ENCODE data around the gene RNF10. TPM values are rescaled to one million over a fixed set of nuclear protein-coding genes. Genes with fewer than 3 reads are reported as not detected.

Gene RNF10
- total and polyA plus RNA-seq, 4 donors = 102 to 226 (median 176) TPM

GRCh38 chr12:120537856-120538220, 3.7 kb downstream of the RNF10 start:
- no peak overlapping the region for H3K4me3 ChIP-seq (ENCODE audit: low read depth, low read length)
- 50% methylated on average over 2 of the region's 4 CpGs for WGBS (ENCODE audit: insufficient coverage)
- peaks cover 23% of the 10 kb centered on the region for H3K4me1 ChIP-seq (ENCODE audit: control insufficient read depth, insufficient read depth, low read length)
- peaks cover 27% of the 10 kb centered on the region for H3K36me3 ChIP-seq (ENCODE audit: control insufficient read depth, insufficient read depth, low read length)
- no peaks in the 10 kb centered on the region for H3K27me3 ChIP-seq (ENCODE audit: control insufficient read depth, insufficient read depth, low read length)
- no peak overlapping the region for H3K27ac ChIP-seq (ENCODE audit: low read depth, low read length)
- no peak for DNase-seq (ENCODE audit: low read depth in 4 of 6, low spot score in 6 of 6)
- H3K9me3 ChIP-seq (ENCODE audit: control insufficient read depth, insufficient read depth, low read length) = no peaks in the 10 kb centered on the region

- Histone ChIP-seq H3K4me3 (ENCODE audit: low read depth, low read length) (no peak overlapping the region), H3K27ac (ENCODE audit: low read depth, low read length) (peak overlapping the region; percentile 12), H3K9me3 (ENCODE audit: control insufficient read depth, insufficient read depth, low read length) (no peaks in the 10 kb centered on the region), H3K36me3 (ENCODE audit: control insufficient read depth, insufficient read depth, low read length) (peaks cover 27% of the 10 kb centered on the region), H3K27me3 (ENCODE audit: control insufficient read depth, insufficient read depth, low read length) (no peaks in the 10 kb centered on the region), H3K4me1 (ENCODE audit: control insufficient read depth, insufficient read depth, low read length) (peaks cover 23% of the 10 kb centered on the region)
- 29% methylated on average over 3 of the region's 6 CpGs for WGBS (ENCODE audit: insufficient coverage)
- DNase-seq (ENCODE audit: low read depth in 4 of 6, low spot score in 6 of 6) = peak in 1 of 6 donors; percentile 15
Measured at GRCh38 chr12:120538281-120539156, 4.4 kb downstream of the RNF10 start.

- WGBS (ENCODE audit: insufficient coverage) = 71% methylated on average over 1 of the region's 1 CpG
- Histone ChIP-seq H3K4me1 (ENCODE audit: control insufficient read depth, insufficient read depth, low read length) (peaks cover 23% of the 10 kb centered on the region), H3K27ac (ENCODE audit: low read depth, low read length) (no peak overlapping the region), H3K36me3 (ENCODE audit: control insufficient read depth, insufficient read depth, low read length) (peaks cover 27% of the 10 kb centered on the region), H3K9me3 (ENCODE audit: control insufficient read depth, insufficient read depth, low read length) (no peaks in the 10 kb centered on the region), H3K4me3 (ENCODE audit: low read depth, low read length) (no peak overlapping the region), H3K27me3 (ENCODE audit: control insufficient read depth, insufficient read depth, low read length) (no peaks in the 10 kb centered on the region)
- no peak for DNase-seq (ENCODE audit: low read depth in 4 of 6, low spot score in 6 of 6)
Measured at GRCh38 chr12:120539303-120539702, 5.1 kb downstream of the RNF10 start.

- Histone ChIP-seq H3K36me3 (ENCODE audit: control insufficient read depth, insufficient read depth, low read length) (peaks cover 27% of the 10 kb centered on the region), H3K9me3 (ENCODE audit: control insufficient read depth, insufficient read depth, low read length) (no peaks in the 10 kb centered on the region), H3K4me1 (ENCODE audit: control insufficient read depth, insufficient read depth, low read length) (peaks cover 25% of the 10 kb centered on the region), H3K4me3 (ENCODE audit: low read depth, low read length) (no peak overlapping the region), H3K27me3 (ENCODE audit: control insufficient read depth, insufficient read depth, low read length) (no peaks in the 10 kb centered on the region), H3K27ac (ENCODE audit: low read depth, low read length) (no peak overlapping the region)
- WGBS (ENCODE audit: insufficient coverage) = 90% methylated on average over 3 of the region's 3 CpGs
- no peak for DNase-seq (ENCODE audit: low read depth in 4 of 6, low spot score in 6 of 6)
Measured at GRCh38 chr12:120540445-120540844, 6.3 kb downstream of the RNF10 start.

- Histone ChIP-seq H3K36me3 (ENCODE audit: control insufficient read depth, insufficient read depth, low read length) (peaks cover 22% of the 10 kb centered on the region), H3K4me1 (ENCODE audit: control insufficient read depth, insufficient read depth, low read length) (peaks cover 17% of the 10 kb centered on the region), H3K27ac (ENCODE audit: low read depth, low read length) (no peak overlapping the region)
Measured at GRCh38 chr12:120542166-120542565, 8.0 kb downstream of the RNF10 start.

GRCh38 chr12:120544691-120545090, 10.5 kb downstream of the RNF10 start:
- WGBS (ENCODE audit: insufficient coverage) = no CpG with 5 or more reads among the region's 3 CpGs

More at GRCh38 chr12:120542166-120542565, 8.0 kb downstream of the RNF10 start:
- no peak overlapping the region for H3K4me3 ChIP-seq (ENCODE audit: low read depth, low read length)
- 100% methylated on average over 3 of the region's 5 CpGs for WGBS (ENCODE audit: insufficient coverage)
- H3K27me3 ChIP-seq (ENCODE audit: control insufficient read depth, insufficient read depth, low read length) = no peaks in the 10 kb centered on the region
- no peak for DNase-seq (ENCODE audit: low read depth in 4 of 6, low spot score in 6 of 6)
- H3K9me3 ChIP-seq (ENCODE audit: control insufficient read depth, insufficient read depth, low read length) = no peaks in the 10 kb centered on the region

GRCh38 chr12:120546050-120546386, 11.9 kb downstream of the RNF10 start:
- H3K27me3 ChIP-seq (ENCODE audit: control insufficient read depth, insufficient read depth, low read length) = no peaks in the 10 kb centered on the region
- DNase-seq (ENCODE audit: low read depth in 4 of 6, low spot score in 6 of 6) = no peak
- peaks cover 50% of the 10 kb centered on the region for H3K36me3 ChIP-seq (ENCODE audit: control insufficient read depth, insufficient read depth, low read length)
- no CpG with 5 or more reads among the region's 3 CpGs for WGBS (ENCODE audit: insufficient coverage)
- no peak overlapping the region for H3K4me3 ChIP-seq (ENCODE audit: low read depth, low read length)
- H3K4me1 ChIP-seq (ENCODE audit: control insufficient read depth, insufficient read depth, low read length) = peaks cover 4% of the 10 kb centered on the region
- H3K9me3 ChIP-seq (ENCODE audit: control insufficient read depth, insufficient read depth, low read length) = no peaks in the 10 kb centered on the region
- no peak overlapping the region for H3K27ac ChIP-seq (ENCODE audit: low read depth, low read length)

More at GRCh38 chr12:120544691-120545090, 10.5 kb downstream of the RNF10 start:
- Histone ChIP-seq H3K9me3 (ENCODE audit: control insufficient read depth, insufficient read depth, low read length) (no peaks in the 10 kb centered on the region), H3K27me3 (ENCODE audit: control insufficient read depth, insufficient read depth, low read length) (no peaks in the 10 kb centered on the region), H3K36me3 (ENCODE audit: control insufficient read depth, insufficient read depth, low read length) (peaks cover 43% of the 10 kb centered on the region), H3K4me1 (ENCODE audit: control insufficient read depth, insufficient read depth, low read length) (peaks cover 6% of the 10 kb centered on the region), H3K4me3 (ENCODE audit: low read depth, low read length) (no peak overlapping the region), H3K27ac (ENCODE audit: low read depth, low read length) (no peak overlapping the region)
- DNase-seq (ENCODE audit: low read depth in 4 of 6, low spot score in 6 of 6) = no peak

GRCh38 chr12:120554678-120555077, 20.5 kb downstream of the RNF10 start:
- Histone ChIP-seq H3K27ac (ENCODE audit: low read depth, low read length) (no peak overlapping the region), H3K9me3 (ENCODE audit: control insufficient read depth, insufficient read depth, low read length) (no peaks in the 10 kb centered on the region), H3K4me3 (ENCODE audit: low read depth, low read length) (no peak overlapping the region), H3K27me3 (ENCODE audit: control insufficient read depth, insufficient read depth, low read length) (no peaks in the 10 kb centered on the region), H3K4me1 (ENCODE audit: control insufficient read depth, insufficient read depth, low read length) (no peaks in the 10 kb centered on the region), H3K36me3 (ENCODE audit: control insufficient read depth, insufficient read depth, low read length) (peaks cover 71% of the 10 kb centered on the region)
- DNase-seq (ENCODE audit: low read depth in 4 of 6, low spot score in 6 of 6) = no peak
- WGBS (ENCODE audit: insufficient coverage) = 79% methylated on average over 1 of the region's 1 CpG

GRCh38 chr12:120557589-120557988, 23.4 kb downstream of the RNF10 start:
- Histone ChIP-seq H3K9me3 (ENCODE audit: control insufficient read depth, insufficient read depth, low read length) (no peaks in the 10 kb centered on the region), H3K4me1 (ENCODE audit: control insufficient read depth, insufficient read depth, low read length) (no peaks in the 10 kb centered on the region), H3K27me3 (ENCODE audit: control insufficient read depth, insufficient read depth, low read length) (no peaks in the 10 kb centered on the region), H3K4me3 (ENCODE audit: low read depth, low read length) (no peak overlapping the region), H3K27ac (ENCODE audit: low read depth, low read length) (no peak overlapping the region), H3K36me3 (ENCODE audit: control insufficient read depth, insufficient read depth, low read length) (peaks cover 65% of the 10 kb centered on the region)
- no peak for DNase-seq (ENCODE audit: low read depth in 4 of 6, low spot score in 6 of 6)
- 88% methylated on average over 2 of the region's 2 CpGs for WGBS (ENCODE audit: insufficient coverage)

GRCh38 chr12:120562906-120563305, 28.8 kb downstream of the RNF10 start:
- no peak overlapping the region for H3K4me3 ChIP-seq (ENCODE audit: low read depth, low read length)
- H3K36me3 ChIP-seq (ENCODE audit: control insufficient read depth, insufficient read depth, low read length) = peaks cover 70% of the 10 kb centered on the region
- WGBS (ENCODE audit: insufficient coverage) = 93% methylated on average over 8 of the region's 8 CpGs
- no peak for DNase-seq (ENCODE audit: low read depth in 4 of 6, low spot score in 6 of 6)
- H3K4me1 ChIP-seq (ENCODE audit: control insufficient read depth, insufficient read depth, low read length) = no peaks in the 10 kb centered on the region
- H3K27ac ChIP-seq (ENCODE audit: low read depth, low read length) = no peak overlapping the region
- no peaks in the 10 kb centered on the region for H3K9me3 ChIP-seq (ENCODE audit: control insufficient read depth, insufficient read depth, low read length)
- H3K27me3 ChIP-seq (ENCODE audit: control insufficient read depth, insufficient read depth, low read length) = no peaks in the 10 kb centered on the region
